Subcutaneous abdominal adipose tissue (tissue), 5 donors: Measurements from ENCODE around the gene TRRAP.

Experiments used
- H3K27ac ChIP-seq: one replicate; pipeline ENCODE4 v1.7.0; 2013; ENCODE audit warnings: low read depth, mild to moderate bottlenecking, inconsistent platforms, low read length, moderate library complexity
- H3K27me3 ChIP-seq, 5 donors: one replicate each; pipeline ENCODE4 v1.7.0; 2013; ENCODE audit warnings: low read length in 5 of 5, inconsistent platforms in 1 of 5; ENCODE audit not compliant: control insufficient read depth in 5 of 5, insufficient read depth in 4 of 5
- H3K36me3 ChIP-seq, 5 donors: one replicate each; pipeline ENCODE4 v1.7.0; 2013; ENCODE audit warnings: low read length in 5 of 5; ENCODE audit not compliant: control insufficient read depth in 5 of 5, insufficient read depth in 5 of 5
- H3K4me1 ChIP-seq, 5 donors: one replicate each; pipeline ENCODE4 v1.7.0; 2013; ENCODE audit warnings: low read length in 5 of 5, mild to moderate bottlenecking in 3 of 5, moderate library complexity in 1 of 5; ENCODE audit not compliant: control insufficient read depth in 5 of 5, insufficient read depth in 5 of 5
- H3K4me3 ChIP-seq, 5 donors: one replicate each; pipeline ENCODE4 v1.7.0; 2013; ENCODE audit warnings: low read length in 5 of 5, low read depth in 1 of 5
- H3K9ac ChIP-seq, 5 donors: one replicate each; pipeline ENCODE4 v1.7.0; 2013; ENCODE audit warnings: low read length in 5 of 5, mild to moderate bottlenecking in 4 of 5, moderate library complexity in 3 of 5
- H3K9me3 ChIP-seq, 5 donors: one replicate each; pipeline ENCODE4 v1.7.0; 2013; ENCODE audit warnings: low read length in 5 of 5; ENCODE audit not compliant: control insufficient read depth in 5 of 5
- donor health status: healthy.
- donor health status: healthy.
- donor health status: healthy.
- donor health status: healthy.
- donor health status: healthy.

Gene TRRAP

DNA sequence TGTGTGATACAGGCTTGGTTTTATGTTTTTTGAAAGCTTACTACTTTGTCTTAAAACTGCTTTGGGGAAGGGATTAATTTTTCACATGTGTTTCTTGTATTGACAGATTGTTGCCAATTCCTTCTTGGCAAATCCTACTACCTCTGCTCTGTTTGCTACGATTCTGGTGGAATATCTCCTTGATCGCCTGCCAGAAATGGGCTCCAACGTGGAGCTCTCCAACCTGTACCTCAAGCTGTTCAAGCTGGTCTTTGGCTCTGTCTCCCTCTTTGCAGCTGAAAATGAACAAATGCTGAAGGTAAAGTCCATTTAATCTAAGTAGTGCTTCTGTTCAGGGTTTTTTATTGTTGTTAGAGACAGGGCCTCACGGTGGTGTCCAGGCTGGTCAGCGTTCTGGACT lies 33.6 kb downstream of the TRRAP start:
- no peak overlapping the region for H3K4me3 ChIP-seq
- H3K9ac ChIP-seq: no peak overlapping the region
- H3K27ac ChIP-seq: no peak overlapping the region
- no peaks in the 10 kb centered on the region for H3K9me3 ChIP-seq
- peaks cover 26 to 89% (median 84%) of the 10 kb centered on the region in 5 donors for H3K36me3 ChIP-seq
- H3K27me3 ChIP-seq: no peaks in the 10 kb centered on the region
- no peaks in the 10 kb centered on the region for H3K4me1 ChIP-seq

DNA sequence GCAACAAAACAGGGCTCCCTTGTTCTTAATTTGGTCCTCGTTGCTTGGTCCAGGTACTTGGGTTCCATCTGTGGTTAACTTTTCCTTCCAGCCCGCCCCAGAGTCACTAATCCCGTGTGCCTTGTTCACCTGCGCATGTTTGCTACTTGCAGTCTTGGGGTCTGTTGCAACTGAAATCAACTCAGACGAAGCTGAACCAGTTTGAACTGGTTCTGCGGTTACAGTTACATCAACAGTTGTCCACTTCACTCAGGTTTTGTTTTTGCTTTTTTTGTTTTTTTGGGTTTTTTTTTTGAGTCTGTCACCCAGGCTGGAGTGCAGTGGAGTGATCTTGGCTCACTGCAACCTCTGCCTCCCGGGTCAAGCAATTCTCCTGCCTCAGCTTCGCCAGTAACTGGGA lies 34.7 kb downstream of the TRRAP start:
- Histone ChIP-seq H3K9me3 (no peaks in the 10 kb centered on the region), H3K27ac (no peak overlapping the region), H3K4me1 (no peaks in the 10 kb centered on the region), H3K36me3 (peaks cover 26 to 89% (median 83%) of the 10 kb centered on the region in 5 donors), H3K27me3 (no peaks in the 10 kb centered on the region), H3K4me3 (no peak overlapping the region), H3K9ac (no peak overlapping the region)

DNA sequence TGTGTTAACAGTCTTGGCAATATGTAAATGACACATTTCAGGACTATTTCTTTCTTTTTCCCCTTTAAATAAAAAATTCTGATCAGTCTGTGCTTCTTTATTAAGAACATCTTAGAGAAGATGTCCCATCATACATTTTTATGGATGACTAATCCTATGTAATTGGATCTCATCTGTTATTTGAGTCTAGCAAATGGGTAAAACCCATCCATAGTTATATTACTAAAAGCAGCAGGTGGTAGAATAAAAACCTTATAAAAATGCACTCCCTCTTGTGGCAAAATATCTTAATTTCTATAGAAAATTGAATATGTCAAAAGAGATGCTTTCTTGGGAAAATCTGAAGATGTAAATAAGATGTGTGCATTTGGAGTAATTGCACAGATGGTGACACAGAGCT lies 35.3 kb downstream of the TRRAP start:
- Histone ChIP-seq H3K36me3 (peaks cover 26 to 88% (median 82%) of the 10 kb centered on the region in 5 donors), H3K27me3 (no peaks in the 10 kb centered on the region), H3K4me3 (no peak overlapping the region), H3K4me1 (no peaks in the 10 kb centered on the region), H3K9ac (no peak overlapping the region), H3K9me3 (no peaks in the 10 kb centered on the region), H3K27ac (no peak overlapping the region)

DNA sequence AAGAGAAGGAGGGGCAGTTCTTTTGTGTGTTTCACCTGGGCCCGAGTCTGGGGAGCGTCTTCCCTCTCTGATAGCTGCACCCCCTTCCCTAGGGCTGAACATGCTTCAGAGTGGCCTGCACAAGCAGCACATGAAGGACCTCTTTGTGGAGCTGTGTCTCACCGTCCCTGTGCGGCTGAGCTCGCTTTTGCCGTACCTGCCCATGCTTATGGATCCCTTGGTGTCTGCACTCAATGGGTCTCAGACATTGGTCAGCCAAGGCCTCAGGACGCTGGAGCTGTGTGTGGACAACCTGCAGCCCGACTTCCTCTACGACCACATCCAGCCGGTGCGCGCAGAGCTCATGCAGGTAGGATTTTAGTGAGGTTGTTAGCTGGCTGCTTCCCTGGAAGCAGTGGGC lies 39.0 kb downstream of the TRRAP start:
- H3K4me1 ChIP-seq: peaks cover 0 to 4% (median 2%) of the 10 kb centered on the region in 5 donors
- no peak overlapping the region for H3K4me3 ChIP-seq
- H3K27me3 ChIP-seq: no peaks in the 10 kb centered on the region
- peaks cover 14 to 89% (median 79%) of the 10 kb centered on the region in 5 donors for H3K36me3 ChIP-seq
- no peak overlapping the region for H3K9ac ChIP-seq
- no peak overlapping the region for H3K27ac ChIP-seq
- H3K9me3 ChIP-seq: no peaks in the 10 kb centered on the region

DNA sequence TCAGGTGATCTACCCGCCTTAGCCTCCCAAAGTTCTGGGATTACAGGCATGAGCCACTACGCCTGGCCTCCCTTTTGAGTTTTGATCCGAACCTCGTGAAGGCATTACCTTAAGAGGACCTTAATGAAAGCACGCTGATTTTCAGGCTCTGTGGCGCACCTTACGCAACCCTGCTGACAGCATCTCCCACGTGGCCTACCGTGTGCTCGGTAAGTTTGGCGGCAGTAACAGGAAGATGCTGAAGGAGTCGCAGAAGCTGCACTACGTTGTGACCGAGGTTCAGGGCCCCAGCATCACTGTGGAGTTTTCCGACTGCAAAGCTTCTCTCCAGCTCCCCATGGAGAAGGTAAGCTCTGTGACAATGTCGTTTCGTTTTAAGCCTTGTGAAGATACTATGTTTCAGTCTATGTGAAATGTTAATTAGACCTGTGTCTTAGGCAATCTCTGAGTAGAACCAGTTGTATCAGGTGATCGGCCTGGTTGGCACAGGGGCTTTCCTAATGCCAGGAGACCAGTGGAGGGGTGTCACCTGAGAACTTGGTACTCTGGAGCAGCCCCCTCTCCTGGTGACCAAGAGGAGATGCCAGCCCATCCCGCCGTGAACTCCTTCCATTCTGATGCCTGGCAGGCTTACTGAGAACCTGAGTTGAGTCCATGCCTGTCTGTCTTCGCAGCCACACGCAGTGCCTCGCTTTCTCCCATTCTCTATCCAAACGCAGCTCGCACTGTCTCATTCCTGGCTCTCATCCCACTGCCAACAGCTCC lies 43.5 kb downstream of the TRRAP start:
- H3K36me3 ChIP-seq: peaks cover 16 to 94% (median 80%) of the 10 kb centered on the region in 5 donors
- H3K9me3 ChIP-seq: no peaks in the 10 kb centered on the region
- no peak overlapping the region for H3K9ac ChIP-seq
- no peak overlapping the region for H3K27ac ChIP-seq
- H3K4me1 ChIP-seq: peaks cover 0 to 10% (median 4%) of the 10 kb centered on the region in 5 donors
- H3K4me3 ChIP-seq: no peak overlapping the region
- no peaks in the 10 kb centered on the region for H3K27me3 ChIP-seq

DNA sequence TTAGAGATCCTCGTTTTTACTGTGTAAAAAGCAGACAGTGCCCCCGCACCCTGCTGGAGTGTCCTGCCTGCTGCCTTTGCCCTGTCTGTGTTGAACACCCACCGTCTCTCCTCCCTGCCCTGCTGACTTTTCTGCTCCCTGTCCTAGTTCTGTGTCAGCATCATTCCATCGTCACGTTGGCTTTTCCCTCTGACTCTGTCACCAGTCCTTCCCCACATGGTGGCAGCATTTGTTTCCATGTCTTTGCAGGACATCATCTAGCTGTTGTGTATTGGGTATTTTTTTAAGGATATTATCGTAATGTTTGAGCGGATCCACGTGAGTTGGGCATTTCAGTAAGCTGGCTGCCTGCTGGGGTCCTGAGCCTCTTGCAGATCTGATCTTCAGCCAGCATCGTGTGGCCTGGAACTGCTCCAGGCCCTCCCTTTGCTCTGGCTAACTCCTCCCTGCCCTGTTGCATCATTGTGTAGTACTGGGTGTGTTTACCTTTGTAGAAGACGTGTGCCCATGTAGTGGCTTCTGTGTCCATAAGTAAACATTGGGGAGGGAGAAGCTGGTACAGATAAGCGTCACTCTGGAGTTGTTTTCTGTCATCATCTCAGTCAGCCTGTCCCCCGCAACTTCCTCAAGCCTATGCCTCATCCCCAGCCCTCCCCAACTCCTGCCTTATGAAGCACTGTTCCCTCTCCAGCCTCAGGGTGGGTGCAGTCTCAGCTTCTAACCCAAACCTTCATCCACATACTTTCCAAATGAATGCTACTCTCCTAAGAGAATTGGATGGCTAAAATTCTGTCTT lies 44.3 kb downstream of the TRRAP start:
- Histone ChIP-seq H3K9ac (no peak overlapping the region), H3K4me3 (no peak overlapping the region), H3K9me3 (no peaks in the 10 kb centered on the region), H3K27ac (no peak overlapping the region), H3K27me3 (no peaks in the 10 kb centered on the region), H3K4me1 (peaks cover 0 to 10% (median 4%) of the 10 kb centered on the region in 5 donors), H3K36me3 (peaks cover 18 to 94% (median 81%) of the 10 kb centered on the region in 5 donors)

DNA sequence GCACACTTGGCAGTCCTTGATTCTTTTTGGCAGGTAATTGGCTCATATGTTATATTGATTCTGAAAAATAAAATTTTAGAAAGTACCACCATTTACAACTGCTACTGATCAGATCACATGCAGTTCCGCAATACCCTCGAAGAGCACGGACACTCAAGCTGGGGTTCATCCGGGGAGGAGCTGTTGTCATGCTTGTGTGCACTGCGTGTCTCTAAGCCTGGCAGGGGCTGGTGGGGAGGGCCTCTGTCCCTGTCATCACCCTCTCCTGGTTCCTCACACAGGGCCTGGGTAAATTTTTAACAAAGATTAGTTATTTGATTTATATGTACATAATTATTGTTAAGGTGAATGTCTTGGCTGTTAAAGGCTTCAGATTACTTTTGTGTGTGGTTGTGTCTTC lies 45.2 kb downstream of the TRRAP start:
- Histone ChIP-seq H3K4me1 (peaks cover 0 to 10% (median 4%) of the 10 kb centered on the region in 5 donors), H3K9me3 (no peaks in the 10 kb centered on the region), H3K27me3 (no peaks in the 10 kb centered on the region), H3K27ac (no peak overlapping the region), H3K9ac (no peak overlapping the region), H3K36me3 (peaks cover 18 to 94% (median 82%) of the 10 kb centered on the region in 5 donors), H3K4me3 (no peak overlapping the region)

DNA sequence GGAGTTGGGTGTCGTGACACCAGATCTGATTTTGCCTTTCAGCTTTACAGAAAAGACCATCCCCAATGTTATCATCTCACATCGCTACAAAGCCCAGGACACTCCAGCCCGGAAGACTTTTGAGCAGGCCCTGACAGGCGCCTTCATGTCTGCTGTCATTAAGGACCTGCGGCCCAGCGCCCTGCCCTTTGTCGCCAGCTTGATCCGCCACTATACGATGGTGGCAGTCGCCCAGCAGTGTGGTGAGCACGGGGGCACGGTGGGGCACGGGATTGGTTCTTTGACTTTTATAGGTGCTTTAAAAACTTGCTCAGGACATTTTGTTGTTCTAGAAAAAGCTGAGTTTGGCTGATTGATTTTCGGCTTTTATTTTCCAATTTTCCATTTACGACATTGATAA lies 48.8 kb downstream of the TRRAP start:
- peaks cover 0 to 8% (median 4%) of the 10 kb centered on the region in 5 donors for H3K4me1 ChIP-seq
- no peak overlapping the region for H3K27ac ChIP-seq
- H3K9ac ChIP-seq: no peak overlapping the region
- H3K4me3 ChIP-seq: no peak overlapping the region
- H3K9me3 ChIP-seq: no peaks in the 10 kb centered on the region
- H3K36me3 ChIP-seq: peaks cover 20 to 91% (median 82%) of the 10 kb centered on the region in 5 donors
- H3K27me3 ChIP-seq: no peaks in the 10 kb centered on the region

DNA sequence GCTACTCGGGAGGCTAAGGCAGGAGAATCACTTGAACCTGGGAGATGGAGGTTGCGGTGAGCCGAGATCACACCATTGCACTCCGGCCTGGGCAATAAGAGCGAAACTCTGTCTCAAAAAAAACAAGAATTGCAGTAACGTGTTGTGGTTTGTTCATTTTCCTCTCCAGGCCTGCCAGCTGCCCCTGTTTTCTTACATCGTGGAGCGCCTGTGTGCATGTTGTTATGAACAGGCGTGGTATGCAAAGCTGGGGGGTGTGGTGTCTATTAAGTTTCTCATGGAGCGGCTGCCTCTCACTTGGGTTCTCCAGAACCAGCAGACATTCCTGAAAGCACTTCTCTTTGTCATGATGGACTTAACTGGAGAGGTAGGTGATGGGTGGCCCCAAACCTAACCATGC lies 52.1 kb downstream of the TRRAP start:
- H3K9me3 ChIP-seq: no peaks in the 10 kb centered on the region
- H3K36me3 ChIP-seq: peaks cover 35 to 95% (median 85%) of the 10 kb centered on the region in 5 donors
- no peak overlapping the region for H3K4me3 ChIP-seq
- peaks cover 0 to 5% (median 0%) of the 10 kb centered on the region in 5 donors for H3K4me1 ChIP-seq
- H3K27ac ChIP-seq: no peak overlapping the region
- no peak overlapping the region for H3K9ac ChIP-seq
- H3K27me3 ChIP-seq: no peaks in the 10 kb centered on the region

DNA sequence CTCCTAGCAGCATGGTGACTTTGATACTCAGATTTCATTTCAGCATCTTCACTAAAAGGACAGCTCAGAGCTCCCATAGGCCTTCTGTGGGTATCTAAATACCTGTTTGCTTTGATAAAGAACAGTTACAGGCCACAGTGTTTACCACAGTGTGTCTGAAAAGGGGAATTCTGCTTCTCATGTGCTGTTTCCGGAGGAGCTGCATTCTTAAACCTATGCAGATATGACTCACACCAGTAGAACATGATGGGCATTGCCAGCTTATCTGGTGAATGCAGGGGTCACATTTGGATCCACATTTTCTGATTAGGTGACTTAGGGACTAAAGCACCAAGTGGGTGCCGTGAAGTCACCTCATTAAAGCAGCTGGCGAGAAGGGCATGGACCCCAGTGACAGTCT lies 52.6 kb downstream of the TRRAP start:
- Histone ChIP-seq H3K36me3 (peaks cover 34 to 95% (median 83%) of the 10 kb centered on the region in 5 donors), H3K9ac (no peak overlapping the region), H3K4me3 (no peak overlapping the region), H3K27ac (no peak overlapping the region), H3K9me3 (no peaks in the 10 kb centered on the region), H3K4me1 (peaks cover 0 to 5% (median 0%) of the 10 kb centered on the region in 5 donors), H3K27me3 (no peaks in the 10 kb centered on the region)
